GM19438 (cell line): ENCODE measurements around the gene RSPH9.
"Not testable (repeated sequence)": the region's sequence is repeated elsewhere in the genome, so short reads cannot be mapped to it uniquely, and the experiment has no call there.

ENCODE experiments used
- ATAC-seq: cut with Tn5 transposase; IDR thresholded peaks from one replicate; pipeline ENCODE4 v1.9.1; 2021; ENCODE audit warnings: low read depth; ENCODE audit not compliant: unreplicated experiment

The RSPH9 gene

DNA sequence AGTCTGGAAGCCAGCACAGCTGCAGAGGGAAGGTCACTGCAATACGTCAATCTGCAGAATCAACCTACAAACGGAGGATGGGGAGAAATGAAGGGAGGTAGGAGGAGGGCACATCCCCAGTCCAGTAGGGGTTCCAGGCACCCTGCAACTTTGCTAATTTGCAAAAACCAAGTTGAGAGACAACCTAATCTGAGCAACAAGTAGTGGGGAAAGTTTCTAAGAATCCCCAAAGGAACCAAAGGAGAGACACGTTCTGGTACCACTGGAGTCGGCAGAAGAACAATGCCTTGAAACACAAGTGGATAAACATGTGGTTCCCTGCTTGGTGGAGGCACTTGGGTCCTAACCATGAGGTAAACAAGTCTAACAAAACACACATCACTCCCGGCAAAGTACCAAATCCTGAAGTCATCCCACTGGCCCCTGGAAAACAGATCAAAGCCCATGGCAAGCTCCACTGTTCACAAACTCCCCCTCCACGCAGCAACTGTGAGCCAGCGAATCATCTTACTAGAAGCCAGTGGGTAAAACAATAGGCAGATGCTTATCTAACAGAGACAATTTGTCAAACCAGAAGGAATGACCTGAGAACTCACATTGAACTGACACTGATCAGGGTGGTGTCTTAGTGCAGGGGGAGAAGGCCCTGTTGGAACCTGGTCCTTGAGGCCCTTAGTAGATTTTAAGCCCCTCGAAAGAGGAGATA, 38.0 kb downstream of the RSPH9 start:
- ATAC-seq: no peak

DNA sequence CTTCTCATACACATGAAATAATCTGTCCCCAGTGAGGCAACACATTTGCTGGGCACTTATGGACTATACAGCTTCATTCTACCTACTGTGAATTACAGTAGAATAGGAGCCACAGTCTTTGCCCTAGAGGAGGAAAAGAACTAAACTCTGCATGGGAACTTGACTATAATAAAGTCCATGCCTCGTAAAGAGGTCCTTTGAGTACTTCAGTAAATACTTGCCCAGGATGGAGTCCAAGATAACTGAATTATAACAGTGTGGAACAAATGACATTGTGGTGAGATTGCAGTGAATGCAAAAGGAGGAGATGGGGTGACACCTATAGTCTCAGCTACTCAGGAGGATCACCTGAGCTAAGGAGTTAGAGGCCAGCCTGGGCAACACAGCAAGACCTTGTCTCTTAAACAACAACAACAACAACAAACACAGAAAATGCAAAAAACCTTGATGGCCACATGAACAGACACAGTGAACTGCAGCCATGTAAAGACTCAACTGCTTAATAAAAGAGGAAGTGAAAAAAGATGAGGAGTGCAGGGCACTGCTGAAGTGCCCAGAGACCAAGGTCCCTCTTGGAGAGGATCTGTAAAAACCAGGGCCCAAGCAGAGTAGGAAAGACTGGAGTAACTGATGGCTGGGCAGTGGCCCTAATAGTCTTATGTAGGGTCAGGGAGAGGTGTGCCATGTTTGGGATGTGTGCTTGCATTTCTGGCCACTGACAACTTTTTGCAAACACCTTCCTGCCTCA, 39.0 kb downstream of the RSPH9 start:
- peak; percentile 44 for ATAC-seq

- ATAC-seq: no peak
Observed at GRCh38 chr6:43687079-43687436, 42.2 kb downstream of the RSPH9 start.

DNA sequence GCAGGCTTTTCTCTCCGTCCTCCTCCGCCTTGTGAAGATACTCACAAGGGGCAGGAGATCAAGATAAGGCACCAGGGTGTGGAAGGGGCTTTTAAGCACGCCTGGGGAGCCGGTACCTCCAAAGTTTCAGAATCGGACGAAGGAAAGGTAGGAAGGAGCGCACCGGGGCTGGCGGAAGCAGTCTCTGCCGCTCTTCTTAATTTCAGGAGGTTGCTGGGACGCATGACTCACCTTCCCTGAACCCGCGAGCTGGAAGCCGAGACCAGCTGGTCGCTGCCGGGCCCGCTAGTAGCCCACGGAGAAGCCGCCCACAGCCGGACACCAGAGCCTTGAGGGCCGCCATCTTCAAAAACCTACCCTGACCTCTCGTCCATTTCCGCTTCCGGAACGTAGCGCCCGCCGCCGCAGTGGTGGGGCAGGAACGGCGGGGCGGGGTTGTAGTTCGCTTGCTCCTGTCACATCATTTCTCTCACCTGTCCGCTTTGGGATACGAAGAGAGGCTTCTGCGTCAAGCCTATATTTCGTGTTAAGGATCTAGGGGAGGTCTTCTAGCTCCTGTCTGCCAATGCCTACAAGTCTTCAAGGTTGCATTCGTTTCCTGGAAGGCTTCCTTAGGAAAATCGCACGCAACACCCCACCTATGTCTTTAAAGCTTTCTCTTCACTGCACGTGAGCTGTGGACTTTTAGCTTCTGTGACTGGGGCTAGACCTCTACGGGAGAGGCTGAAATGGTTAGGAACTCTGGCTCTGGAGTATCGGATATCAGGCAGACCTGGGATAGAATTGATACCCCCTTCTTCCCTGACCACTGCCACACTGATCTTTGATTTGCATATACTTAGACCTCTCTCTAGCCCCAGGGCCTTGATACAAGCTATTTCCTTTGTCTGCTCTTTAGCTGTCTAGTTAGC, 42.9 kb downstream of the RSPH9 start, which contains the start of gene MRPS18A:
Gene MRPS18A (minus strand): TSS at position 355 of the 911 bp plus-strand sequence. CDS start 12 bp downstream, at position 343.
- peak; percentile 90 for ATAC-seq

- ATAC-seq: no peak
Observed at GRCh38 chr6:43689421-43689820, 44.6 kb downstream of the RSPH9 start.

GRCh38 chr6:43695215-43695966, 50.6 kb downstream of the RSPH9 start:
- no peak for ATAC-seq

DNA sequence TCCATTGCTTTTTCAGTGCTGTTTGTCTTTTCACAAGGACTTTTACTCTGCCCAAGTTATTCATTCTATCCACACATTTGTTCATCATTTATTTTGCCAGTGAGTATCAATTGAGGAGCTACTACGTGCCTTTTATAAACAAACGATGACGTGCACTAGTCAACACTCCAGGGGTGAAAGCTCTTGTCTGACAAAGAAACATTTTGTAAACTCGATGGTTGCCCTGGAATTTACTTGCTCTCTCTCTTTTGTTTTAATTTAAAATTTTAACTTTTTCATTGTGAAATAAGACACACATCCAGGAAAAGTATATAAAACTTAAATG, 51.1 kb downstream of the RSPH9 start:
- no peak for ATAC-seq

GRCh38 chr6:43697421-43697820, 52.6 kb downstream of the RSPH9 start:
- ATAC-seq: no peak

DNA sequence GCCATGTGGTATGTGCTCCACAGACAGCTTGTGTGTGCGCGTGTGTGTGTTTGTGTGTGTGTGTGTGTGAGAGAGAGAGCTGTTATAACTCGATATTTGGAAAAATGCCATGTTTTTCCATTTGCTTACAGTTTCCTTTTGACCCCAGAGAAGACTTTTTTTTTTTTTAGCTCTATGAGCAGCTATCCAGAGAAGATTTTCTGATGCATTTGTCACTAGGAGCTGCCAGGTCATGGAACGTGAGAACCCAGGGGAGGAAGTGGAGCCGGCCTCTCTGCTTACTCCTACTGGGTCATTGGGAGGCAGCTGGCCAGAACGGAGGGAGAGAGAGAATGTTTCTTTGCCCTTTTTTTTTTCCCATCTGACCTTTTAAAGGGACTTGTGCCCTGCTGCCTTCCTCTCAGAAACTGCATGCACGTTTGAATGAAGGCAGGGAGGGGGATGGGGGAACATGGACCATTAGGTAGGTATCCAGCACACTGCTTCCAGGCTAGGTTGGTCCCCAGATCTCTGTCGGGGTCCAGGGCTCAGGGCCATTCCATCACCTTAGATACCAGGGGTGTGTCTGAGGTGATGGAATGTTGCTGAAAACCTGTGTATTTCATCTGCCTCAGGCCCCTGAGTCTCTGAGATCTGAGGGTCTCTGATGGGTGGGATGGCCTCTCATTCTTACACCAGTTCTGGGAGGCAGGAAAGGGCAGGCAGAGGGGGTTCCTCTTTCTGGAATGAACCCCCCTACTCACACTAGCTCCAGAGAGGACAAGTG, 53.9 kb downstream of the RSPH9 start:
- no peak for ATAC-seq

DNA sequence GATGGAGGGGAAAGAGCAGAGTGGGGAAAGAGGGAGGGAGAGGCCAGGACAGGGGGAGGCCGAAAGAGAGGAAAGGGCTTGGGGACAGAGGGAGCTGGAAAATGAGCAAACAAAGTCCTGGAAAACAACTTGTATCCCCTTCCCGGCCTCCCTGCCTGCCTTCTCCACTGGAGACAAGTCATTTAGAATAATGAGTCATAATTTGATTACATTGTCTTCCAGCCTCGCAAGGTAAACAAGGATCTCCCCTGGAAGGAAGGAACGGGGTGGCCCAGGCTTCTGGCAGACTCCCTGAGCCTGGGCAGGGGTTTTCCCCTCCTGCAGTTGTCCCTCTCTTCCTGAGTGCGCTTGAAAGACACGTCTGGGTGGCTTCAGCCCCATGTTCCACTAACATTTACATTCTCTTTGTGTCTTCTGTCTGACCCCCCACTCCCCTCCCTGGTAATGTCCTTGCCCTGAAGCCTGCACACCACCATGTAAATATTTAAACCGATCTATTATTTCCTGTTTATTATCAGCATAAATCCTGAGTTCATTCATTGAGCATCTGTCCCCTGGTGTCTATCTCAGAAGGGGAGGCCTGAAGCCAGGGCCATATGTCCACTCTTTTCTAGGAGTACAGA, 54.8 kb downstream of the RSPH9 start:
- no peak for ATAC-seq

DNA sequence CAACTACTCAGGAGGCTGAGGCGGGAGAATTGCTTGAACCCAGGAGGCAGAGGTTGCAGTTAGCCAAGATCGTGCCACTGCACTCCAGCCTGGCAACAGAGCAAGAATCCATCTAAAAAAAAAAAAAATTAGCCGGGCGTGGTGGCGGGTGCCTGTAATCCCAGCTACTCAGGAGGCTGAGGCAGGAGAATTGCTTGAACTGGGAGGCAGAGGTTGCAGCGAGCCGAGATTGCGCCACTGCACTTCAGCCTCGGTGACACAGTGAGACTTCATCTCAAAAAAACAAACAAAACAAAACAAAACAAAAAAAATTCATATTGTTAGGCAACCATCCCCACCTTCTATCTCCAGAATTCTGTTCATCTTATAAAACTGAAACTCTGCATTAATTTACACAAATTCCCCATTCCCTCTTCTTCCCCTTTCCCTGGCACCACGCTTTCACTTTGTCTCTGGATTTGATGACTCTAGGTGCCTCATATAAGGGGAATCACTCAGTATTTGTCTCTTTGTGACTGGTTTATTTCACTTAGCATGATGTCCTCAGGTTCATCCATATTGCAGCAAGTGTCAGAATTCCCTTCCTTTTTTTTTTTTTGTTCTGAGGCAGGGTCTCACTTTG, 56.2 kb downstream of the RSPH9 start:
- ATAC-seq: not testable (repeated sequence)

- no peak for ATAC-seq
Observed at GRCh38 chr6:43702171-43702533, 57.3 kb downstream of the RSPH9 start.

DNA sequence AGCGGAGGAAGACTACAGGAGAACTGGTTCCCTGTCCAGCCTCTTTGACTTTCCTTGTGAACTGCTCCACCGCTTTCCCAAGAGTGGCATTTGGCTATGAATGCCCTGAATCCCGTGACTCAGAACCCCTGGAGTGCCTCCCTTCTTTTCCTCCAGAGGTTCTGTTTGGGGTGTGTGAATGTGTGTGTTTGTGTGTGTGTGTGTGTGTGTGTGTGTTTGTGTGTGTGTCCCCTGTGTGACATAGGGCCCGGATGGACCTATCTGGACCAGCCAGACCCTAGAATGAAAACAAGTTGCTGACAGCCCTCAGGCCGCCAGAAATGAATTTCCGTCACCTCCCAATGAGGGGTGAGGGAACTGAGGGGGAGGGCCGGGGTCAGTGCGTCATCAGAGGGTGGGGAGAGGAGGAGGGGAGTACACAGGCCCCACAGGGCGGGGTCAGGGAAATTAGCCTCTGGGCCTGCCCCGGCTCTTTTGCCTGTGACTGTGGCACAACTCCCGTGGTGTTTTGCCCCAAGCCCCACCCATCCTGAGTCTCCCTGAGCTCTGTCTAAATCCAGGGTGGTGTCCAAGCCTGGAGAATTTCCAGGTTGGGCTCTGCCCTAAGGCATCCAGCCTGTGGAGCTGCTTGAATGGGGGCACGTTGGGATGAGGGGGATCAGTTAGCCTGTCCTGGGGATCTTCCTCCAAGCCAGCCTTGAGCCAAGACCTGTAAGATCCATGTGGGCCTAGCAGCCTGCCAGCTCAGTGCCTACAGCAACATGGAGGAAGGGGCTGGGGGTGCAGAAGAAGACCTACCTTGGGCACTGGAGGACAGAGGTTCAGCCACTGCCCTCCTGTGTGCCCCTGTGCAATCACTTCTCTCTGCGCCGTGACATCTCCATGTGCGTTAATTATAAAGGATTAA, 58.0 kb downstream of the RSPH9 start:
- ATAC-seq: no peak

DNA sequence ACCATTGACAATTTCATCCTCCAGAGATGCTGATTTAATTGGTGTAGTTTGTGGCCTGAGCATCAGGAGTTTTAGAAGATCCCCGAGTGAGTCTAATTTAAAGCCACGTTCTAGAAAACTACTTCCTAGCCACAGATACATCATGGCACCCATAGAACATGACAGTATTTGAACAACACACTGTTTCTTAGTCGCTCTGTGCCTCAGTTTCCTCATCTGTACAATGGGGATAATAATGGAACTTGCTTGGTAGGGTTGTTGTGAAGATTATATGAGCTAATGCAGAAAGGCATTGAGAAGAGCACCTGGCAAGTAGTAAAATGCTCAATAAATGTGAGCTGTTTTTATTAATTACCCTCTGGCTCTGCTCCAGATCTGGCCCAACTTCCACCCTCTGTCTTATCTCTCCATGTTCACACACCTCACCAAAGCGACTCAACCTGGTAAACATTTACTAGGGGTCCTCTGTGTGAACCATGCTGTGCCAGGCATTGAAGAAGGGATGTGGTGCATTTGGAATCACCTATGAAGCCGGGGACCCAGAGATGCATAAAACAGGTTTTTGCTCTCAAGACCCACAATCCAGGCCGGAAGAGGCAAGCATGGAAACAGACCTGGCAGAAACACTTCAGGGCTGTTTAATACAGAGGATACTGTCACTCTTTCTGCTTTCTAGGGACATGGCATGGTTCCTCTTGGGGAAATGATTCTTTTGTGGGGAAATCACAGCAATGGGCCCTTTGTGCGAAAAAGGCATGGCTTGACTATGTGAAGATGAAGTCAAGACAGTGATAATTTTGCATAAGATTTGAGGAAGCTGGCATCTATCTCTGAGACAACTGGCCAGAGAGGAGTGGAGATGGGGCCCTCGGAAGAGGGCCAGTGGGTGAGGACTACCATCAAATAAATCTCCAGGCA, 58.9 kb downstream of the RSPH9 start:
- ATAC-seq: no peak

DNA sequence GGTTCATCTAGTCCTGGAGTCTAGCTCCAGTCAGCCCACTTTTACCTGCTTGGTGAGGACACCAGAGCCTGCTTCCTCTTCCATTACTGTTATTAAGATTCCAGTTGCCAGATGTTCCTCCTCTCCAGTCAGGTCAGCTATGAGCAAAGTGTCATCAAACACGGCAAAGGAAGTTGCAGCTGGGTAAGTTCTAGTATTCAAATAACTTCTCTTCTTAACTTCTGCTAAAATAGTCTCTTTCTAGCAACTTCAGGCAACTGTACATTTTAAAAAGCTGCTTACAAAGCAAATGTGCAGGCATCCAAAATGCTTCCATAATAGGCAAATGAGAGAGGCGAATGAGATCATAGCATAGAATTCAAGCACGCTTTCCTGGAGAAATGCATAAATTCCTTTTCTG, 61.2 kb downstream of the RSPH9 start:
- no peak for ATAC-seq

DNA sequence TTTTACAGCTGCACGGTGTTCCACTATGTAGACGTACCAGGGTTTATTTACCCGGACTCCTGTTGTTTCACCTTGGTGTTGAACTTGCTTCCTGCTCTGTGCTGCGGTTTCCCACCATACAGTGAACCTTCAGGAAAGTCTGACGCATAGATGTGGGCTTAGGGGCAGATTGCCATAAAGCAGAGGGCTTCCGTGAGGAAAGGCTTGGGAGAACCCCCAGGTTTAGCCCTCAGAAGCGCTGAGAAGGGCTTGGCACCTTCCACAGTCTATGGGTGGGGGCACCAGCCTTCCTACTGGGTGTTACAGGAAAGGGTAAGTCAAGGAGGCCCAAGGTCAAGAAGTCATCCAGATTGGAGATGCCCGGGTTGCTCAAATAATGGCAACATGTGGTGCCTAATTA, 62.0 kb downstream of the RSPH9 start:
- no peak for ATAC-seq

DNA sequence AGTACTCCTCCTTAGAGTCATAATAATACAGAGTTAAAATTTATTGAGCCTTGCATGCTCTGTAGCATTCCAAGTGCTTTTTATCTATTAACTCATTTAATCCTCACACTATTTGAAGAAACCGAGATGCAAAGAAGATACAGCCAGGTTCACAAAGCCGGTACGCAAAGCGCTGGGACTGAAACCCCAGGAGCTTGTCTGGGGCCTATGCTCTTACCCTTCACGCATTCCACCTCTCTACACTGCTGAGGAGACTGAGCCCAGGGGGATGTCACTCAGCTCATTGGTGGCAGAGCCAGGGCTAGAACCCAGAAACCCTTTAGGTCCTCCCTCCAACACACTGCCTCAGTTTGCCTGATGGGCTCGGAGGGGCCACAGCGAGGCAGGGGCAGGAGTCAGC, 62.4 kb downstream of the RSPH9 start:
- ATAC-seq: no peak
